Loucy (cell line): ENCODE measurements around the gene TBC1D8.

ENCODE experiments used
- H2AFZ ChIP-seq: fragments of 200-600 bp; sonication (generic); 2 replicates; pipeline ENCODE4 v1.6.0; 2016; ENCODE audit warnings: antibody characterized with exemption, mild to moderate bottlenecking, low read length, moderate library complexity
- H3F3A ChIP-seq: fragments of 200-600 bp; 2 replicates; pipeline ENCODE4 v1.6.0; 2016; ENCODE audit warnings: antibody characterized with exemption, low read depth, mild to moderate bottlenecking
- H3K27me3 ChIP-seq: fragments of 200-600 bp; sonication (generic); 2 replicates; pipeline ENCODE4 v1.6.1; 2014; ENCODE audit warnings: low read length, mild to moderate bottlenecking; ENCODE audit not compliant: insufficient read depth, poor library complexity, severe bottlenecking
- H3K36me3 ChIP-seq: fragments of 200-600 bp; sonication (generic); 2 replicates; pipeline ENCODE4 v1.6.1; 2016; ENCODE audit warnings: low read length; ENCODE audit not compliant: insufficient read depth
- H3K4me1 ChIP-seq: fragments of 200-600 bp; sonication (generic); 2 replicates; pipeline ENCODE4 v1.5.1; 2014; ENCODE audit warnings: low read length, mild to moderate bottlenecking; ENCODE audit not compliant: insufficient read depth, poor library complexity, severe bottlenecking
- H3K4me2 ChIP-seq: fragments of 200-600 bp; sonication (generic); 2 replicates; pipeline ENCODE4 v1.6.0; 2014; ENCODE audit warnings: antibody characterized with exemption, low read length, low read depth, mild to moderate bottlenecking; ENCODE audit not compliant: poor library complexity, severe bottlenecking
- H3K4me3 ChIP-seq: fragments of 200-600 bp; sonication (generic); 2 replicates; pipeline ENCODE4 v1.5.1; 2014; ENCODE audit warnings: low read length, mild to moderate bottlenecking, mixed read lengths; ENCODE audit not compliant: poor library complexity, severe bottlenecking
- H3K79me2 ChIP-seq: fragments of 200-600 bp; sonication (generic); 2 replicates; pipeline ENCODE4 v1.6.1; 2014; ENCODE audit warnings: low read length; ENCODE audit not compliant: insufficient read depth
- H3K9ac ChIP-seq: fragments of 200-600 bp; sonication (generic); 2 replicates; pipeline ENCODE4 v1.6.0; 2014; ENCODE audit warnings: mild to moderate bottlenecking, low read depth, low read length, moderate library complexity; ENCODE audit not compliant: poor library complexity, severe bottlenecking
- H3K9me2 ChIP-seq: fragments of 200-600 bp; sonication (generic); replicated peaks from 2 replicates; pipeline ENCODE4 v1.6.1; 2016; ENCODE audit warnings: low read depth, low read length, mixed read lengths
- H3K9me3 ChIP-seq: fragments of 200-600 bp; sonication (generic); 2 replicates; pipeline ENCODE4 v1.6.1; 2014; ENCODE audit warnings: mild to moderate bottlenecking, antibody characterized with exemption, low read length, low read depth; ENCODE audit not compliant: insufficient read depth
- H4K20me1 ChIP-seq: fragments of 200-600 bp; sonication (generic); 2 replicates; pipeline ENCODE4 v1.6.0; 2014; ENCODE audit warnings: antibody characterized with exemption, low read length, mild to moderate bottlenecking; ENCODE audit not compliant: insufficient read depth, poor library complexity, severe bottlenecking
- EZH2phosphoT487 ChIP-seq: fragments of 200-600 bp; IDR thresholded peaks from 2 replicates; pipeline ENCODE4 v1.6.1; 2018; ENCODE audit warnings: antibody characterized with exemption, mild to moderate bottlenecking, moderate library complexity, borderline replicate concordance
- TF ChIP-seq, protein P1 (sequence below): fragments of 200-600 bp; sonication (generic); conservative IDR thresholded peaks from 2 replicates; pipeline ENCODE4 v1.5.1; 2014; ENCODE audit warnings: mild to moderate bottlenecking, antibody characterized with exemption, low read length

The TBC1D8 gene

DNA sequence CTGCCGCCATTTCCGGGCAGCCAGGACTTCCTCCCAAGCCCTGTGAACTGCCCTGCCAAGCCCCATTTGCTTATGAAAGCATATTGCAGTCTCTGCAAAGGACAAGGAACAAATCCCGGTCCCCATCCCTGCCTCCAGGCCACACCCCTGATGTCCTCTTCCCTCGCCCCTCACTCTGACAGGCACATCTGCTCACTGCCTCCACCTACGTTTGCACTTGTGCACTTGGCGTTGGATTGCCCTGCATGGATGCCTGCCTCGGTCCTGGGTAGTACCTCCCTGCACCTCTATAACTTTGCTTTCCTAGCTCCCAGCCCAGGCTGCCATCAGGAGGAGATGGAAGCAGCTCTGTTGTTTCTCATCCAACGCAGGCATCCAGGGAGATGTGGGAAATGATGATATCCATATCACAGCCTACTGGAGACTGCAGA lies 168.7 kb downstream of the TBC1D8 start:
- no peaks in the 10 kb centered on the region for H3F3A ChIP-seq
- H3K79me2 ChIP-seq, result no peaks in the 10 kb centered on the region
- no peak overlapping the region for H3K9ac ChIP-seq
- no peaks in the 10 kb centered on the region for H4K20me1 ChIP-seq
- no peaks in the 10 kb centered on the region for H3K9me3 ChIP-seq
- H3K9me2 ChIP-seq, result no peaks in the 10 kb centered on the region
- H3K27me3 ChIP-seq, result no peaks in the 10 kb centered on the region
- no peak overlapping the region for H2AFZ ChIP-seq
- no peak overlapping the region for H3K4me2 ChIP-seq
- H3K4me3 ChIP-seq, result no peak overlapping the region
- no peaks in the 10 kb centered on the region for H3K4me1 ChIP-seq
- TF ChIP-seq, protein P1, sequence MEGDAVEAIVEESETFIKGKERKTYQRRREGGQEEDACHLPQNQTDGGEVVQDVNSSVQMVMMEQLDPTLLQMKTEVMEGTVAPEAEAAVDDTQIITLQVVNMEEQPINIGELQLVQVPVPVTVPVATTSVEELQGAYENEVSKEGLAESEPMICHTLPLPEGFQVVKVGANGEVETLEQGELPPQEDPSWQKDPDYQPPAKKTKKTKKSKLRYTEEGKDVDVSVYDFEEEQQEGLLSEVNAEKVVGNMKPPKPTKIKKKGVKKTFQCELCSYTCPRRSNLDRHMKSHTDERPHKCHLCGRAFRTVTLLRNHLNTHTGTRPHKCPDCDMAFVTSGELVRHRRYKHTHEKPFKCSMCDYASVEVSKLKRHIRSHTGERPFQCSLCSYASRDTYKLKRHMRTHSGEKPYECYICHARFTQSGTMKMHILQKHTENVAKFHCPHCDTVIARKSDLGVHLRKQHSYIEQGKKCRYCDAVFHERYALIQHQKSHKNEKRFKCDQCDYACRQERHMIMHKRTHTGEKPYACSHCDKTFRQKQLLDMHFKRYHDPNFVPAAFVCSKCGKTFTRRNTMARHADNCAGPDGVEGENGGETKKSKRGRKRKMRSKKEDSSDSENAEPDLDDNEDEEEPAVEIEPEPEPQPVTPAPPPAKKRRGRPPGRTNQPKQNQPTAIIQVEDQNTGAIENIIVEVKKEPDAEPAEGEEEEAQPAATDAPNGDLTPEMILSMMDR, result no peak
- no peak for TF ChIP-seq EZH2phosphoT487
- H3K36me3 ChIP-seq, result no peaks in the 10 kb centered on the region

DNA sequence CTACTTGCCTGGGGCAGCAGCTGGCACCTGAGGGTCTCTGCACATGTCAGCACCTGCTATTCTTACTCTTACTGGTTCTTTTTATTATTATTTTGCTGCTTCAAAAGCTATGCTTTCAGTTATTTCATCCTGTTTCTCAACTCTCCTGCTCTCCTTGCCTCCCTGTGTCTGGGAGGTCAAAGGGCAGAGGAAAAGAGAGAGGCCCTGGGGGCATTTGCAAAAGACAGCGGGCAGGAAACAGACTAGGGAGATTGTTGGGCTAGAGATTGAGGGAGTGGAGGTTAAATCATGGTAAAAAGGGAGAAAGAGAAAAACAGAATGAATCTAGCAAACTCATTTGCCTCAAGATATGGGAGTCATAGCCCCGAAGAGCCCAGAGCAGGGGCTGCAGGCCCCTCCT lies 170.2 kb downstream of the TBC1D8 start:
- H3F3A ChIP-seq, result no peaks in the 10 kb centered on the region
- no peaks in the 10 kb centered on the region for H3K27me3 ChIP-seq
- H3K4me1 ChIP-seq, result no peaks in the 10 kb centered on the region
- H3K4me2 ChIP-seq, result no peak overlapping the region
- no peaks in the 10 kb centered on the region for H3K9me3 ChIP-seq
- H4K20me1 ChIP-seq, result no peaks in the 10 kb centered on the region
- no peak overlapping the region for H2AFZ ChIP-seq
- no peak overlapping the region for H3K9ac ChIP-seq
- no peaks in the 10 kb centered on the region for H3K36me3 ChIP-seq
- no peaks in the 10 kb centered on the region for H3K79me2 ChIP-seq
- TF ChIP-seq, protein P1, result no peak
- no peak for TF ChIP-seq EZH2phosphoT487
- no peaks in the 10 kb centered on the region for H3K9me2 ChIP-seq
- no peak overlapping the region for H3K4me3 ChIP-seq

DNA sequence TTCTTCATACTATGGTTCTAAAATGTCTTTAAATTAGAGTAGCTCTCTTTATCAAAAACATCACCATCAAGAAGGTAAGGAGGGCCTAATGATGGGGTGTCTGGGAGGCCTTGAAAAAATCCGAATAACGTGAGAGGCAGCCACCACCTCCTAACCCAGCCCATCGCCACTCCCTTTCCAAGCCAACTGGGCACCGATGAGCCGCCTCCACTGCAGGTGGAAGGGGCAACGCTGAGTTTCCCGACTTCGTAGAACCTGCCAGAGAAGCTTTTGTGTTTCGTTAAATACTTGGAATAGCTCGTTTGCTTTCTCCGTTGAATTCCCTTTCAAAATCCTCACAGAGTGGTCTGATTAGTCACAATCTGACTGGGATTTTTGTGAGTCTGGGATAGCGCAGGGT lies 171.1 kb downstream of the TBC1D8 start:
- no peaks in the 10 kb centered on the region for H3K4me1 ChIP-seq
- no peaks in the 10 kb centered on the region for H3K79me2 ChIP-seq
- H3K27me3 ChIP-seq, result no peaks in the 10 kb centered on the region
- no peak overlapping the region for H3K4me3 ChIP-seq
- H3K9me3 ChIP-seq, result no peaks in the 10 kb centered on the region
- H3F3A ChIP-seq, result no peaks in the 10 kb centered on the region
- no peak overlapping the region for H3K4me2 ChIP-seq
- H4K20me1 ChIP-seq, result no peaks in the 10 kb centered on the region
- no peaks in the 10 kb centered on the region for H3K9me2 ChIP-seq
- no peak overlapping the region for H2AFZ ChIP-seq
- no peak overlapping the region for H3K9ac ChIP-seq
- TF ChIP-seq EZH2phosphoT487, result no peak
- TF ChIP-seq, protein P1, result no peak
- no peaks in the 10 kb centered on the region for H3K36me3 ChIP-seq
